SK-N-DZ (cell line): Measurements from ENCODE around the gene ITIH1.

Experiments used
- DNase-seq: peaks from one replicate; pipeline ENCODE4 v3.0.0-alpha.2; 2015; ENCODE audit warnings: low spot score

ITIH1 gene

DNA sequence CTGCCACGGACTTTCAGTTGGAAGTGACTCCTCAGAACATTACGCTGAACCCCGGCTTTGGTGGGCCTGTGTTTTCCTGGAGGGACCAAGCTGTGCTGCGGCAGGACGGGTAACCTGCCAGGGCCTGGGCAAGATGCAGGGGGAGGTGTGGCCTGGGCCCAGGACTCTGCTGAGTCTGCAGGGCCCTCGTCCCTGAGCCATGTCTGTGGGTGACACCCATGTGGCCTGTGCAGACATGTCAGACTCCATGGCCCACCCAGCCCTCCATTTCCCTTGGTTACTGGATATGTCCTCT, 12.3 kb downstream of the ITIH1 start:
- no peak for DNase-seq

GRCh38 chr3:52790337-52790736, 12.9 kb downstream of the ITIH1 start:
- DNase-seq: no peak

- no peak for DNase-seq
Observed at GRCh38 chr3:52790741-52791140, 13.3 kb downstream of the ITIH1 start.

DNA sequence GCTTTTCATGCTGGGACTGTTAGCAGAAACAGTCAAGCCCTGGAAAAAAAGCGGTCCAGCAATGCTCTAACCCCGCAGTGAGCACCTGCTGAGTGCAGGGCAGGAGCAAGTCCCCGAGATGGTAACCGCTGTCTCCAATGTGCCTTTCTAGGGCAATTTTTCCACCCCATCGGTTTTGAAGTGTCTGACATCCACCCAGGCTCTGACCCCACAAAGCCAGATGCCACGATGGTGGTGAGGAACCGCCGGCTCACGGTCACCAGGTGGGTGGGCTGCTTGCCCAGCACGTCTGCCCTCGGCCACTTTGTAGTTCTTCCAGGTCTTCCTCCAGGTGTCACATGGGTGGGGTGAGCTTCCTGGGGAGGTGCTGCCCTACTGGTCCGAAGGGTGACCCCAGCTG, 14.0 kb downstream of the ITIH1 start:
- no peak for DNase-seq

DNA sequence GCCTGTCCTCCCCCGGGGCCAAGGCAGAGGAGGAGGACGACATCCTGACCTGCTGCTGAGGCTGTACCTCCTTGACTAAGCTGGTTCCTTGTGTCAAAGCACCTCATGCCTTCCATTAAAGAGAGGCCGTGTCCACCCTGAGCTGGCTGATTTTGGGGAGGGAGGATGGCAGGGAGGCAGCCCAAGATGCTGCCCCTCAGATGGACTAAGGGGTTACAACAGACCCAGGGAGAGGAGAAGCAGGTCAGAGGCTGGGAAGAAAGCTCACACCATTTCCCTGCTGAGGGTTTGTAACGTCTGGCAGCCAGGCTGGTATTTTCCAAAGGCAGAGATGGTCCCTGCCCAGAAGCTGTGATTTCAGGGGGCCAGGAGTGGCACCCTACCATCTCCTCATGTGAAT, 14.5 kb downstream of the ITIH1 start:
- no peak for DNase-seq

GRCh38 chr3:52792413-52792812, 15.0 kb downstream of the ITIH1 start:
- no peak for DNase-seq

GRCh38 chr3:52792961-52793695, 15.7 kb downstream of the ITIH1 start:
- DNase-seq: no peak

- no peak for DNase-seq
Observed at GRCh38 chr3:52793702-52794611, 16.6 kb downstream of the ITIH1 start.

DNA sequence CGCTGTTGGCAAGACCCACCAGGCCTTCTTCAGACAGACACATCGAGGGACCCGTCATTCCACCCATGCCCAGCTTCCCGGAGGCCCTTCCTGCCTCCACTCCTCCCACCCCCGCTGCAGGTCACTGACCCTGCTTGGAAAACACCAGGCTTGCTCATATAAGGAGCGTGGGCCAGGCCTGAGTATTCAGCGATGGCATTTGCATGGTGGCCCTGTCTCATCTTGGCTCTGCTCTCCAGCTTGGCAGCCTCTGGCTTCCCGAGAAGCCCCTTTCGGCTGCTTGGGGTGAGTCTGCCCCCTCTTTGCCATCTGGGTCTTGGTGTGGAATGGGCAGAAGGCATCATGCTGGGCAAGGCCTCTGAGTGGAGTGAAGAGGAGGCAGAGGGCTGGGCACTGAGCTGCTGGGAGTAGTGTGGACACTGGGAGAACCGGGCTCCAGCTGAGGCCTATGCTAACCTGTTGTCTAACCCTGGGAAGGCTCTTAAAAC, 17.3 kb downstream of the ITIH1 start, which contains the start of gene ITIH3:
Gene ITIH3 (plus strand): TSS at position 185 of the 488 bp plus-strand sequence. CDS start 8 bp downstream, at position 193.
- DNase-seq: no peak

GRCh38 chr3:52795298-52795900, 18.0 kb downstream of the ITIH1 start:
- no peak for DNase-seq

- DNase-seq: no peak
Observed at GRCh38 chr3:52796411-52796810, 19.0 kb downstream of the ITIH1 start.

DNA sequence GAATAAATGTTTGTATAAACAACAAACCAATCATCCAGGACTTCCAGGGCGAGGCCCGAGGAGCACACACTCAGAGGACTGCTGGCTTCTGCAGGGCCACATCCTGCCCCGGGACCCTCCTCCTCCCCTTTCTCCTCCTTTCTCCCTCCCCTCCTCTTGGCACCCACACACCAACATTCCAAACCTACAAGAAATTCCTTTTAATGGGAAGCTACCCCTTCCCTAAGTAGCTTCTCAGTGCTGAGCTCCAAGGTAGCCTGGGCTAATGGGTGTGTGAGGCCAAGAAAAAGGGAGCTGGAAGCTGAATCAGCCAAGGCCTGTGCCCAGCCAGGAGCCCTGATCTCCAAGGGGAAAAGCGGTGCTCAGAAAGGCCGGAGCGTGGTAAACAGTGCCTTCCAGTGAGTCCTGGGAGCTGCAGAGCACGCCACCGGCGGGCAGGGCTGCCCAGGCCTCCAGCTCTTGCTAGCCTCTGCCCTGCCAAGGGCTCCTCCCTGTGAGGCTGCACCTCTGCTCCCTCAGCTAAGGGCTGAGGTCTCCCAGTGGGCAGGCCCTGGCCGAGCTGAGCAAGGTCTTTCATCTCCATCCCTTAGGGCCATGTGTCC, 21.1 kb downstream of the ITIH1 start:
- no peak for DNase-seq

GRCh38 chr3:52798978-52799476, 21.6 kb downstream of the ITIH1 start:
- DNase-seq: no peak

DNA sequence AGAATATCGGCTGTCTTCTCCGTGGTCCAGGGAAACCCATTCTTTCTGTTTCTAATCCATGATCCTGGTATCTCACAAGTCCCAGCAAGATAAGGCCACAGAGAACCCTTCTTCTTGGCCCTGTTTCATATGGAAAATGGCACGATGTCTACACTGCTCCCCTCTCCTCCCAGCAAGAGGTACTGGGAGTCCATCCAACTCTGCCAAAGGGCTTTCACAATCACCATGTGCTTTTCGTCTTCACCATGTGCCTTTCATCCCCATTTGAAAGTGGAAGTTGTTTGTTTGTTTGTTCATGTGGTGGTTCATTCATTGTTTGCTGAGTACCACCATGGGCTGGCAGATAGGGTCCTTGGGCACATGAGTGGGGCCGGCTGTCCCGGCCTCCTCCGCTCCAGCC, 22.7 kb downstream of the ITIH1 start:
- no peak for DNase-seq

DNA sequence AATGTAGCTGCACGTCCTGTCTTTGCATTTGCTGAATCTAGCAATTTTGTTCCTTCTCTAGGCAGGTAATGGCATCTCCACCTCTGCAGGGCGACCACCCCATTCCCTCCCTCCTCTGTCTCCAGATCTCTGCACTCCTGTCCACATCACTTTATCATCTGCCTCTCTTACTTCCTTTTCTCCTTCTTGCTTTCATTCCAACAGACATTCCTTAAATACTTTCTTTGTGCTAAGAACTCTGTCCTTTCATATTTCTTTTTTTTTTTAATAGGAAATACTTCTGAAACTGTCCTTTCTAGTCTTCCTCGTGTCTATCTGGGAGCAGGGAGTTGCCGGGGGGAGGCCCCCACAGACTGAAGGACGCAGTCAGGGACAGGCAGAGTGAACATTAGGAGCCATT, 24.4 kb downstream of the ITIH1 start:
- DNase-seq: no peak

- no peak for DNase-seq
Observed at GRCh38 chr3:52805270-52806039, 28.1 kb downstream of the ITIH1 start.

DNA sequence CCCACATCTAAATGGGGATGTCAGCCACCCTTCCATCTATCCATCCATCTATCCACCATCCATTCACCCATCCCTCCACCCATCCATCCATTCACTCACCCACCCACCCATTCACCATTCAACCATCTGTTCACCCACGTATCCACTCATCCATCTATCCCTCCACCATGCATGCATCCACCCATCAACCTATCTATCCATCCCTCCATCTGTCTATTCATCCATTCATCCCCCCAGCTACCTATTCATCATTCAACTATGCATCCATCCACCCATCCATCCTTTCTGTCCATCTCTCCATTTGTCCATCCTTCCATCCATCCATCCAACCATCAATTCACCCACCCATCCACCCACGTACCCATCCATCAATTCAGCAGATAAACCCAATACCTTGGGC, 31.8 kb downstream of the ITIH1 start:
- DNase-seq: no peak

- no peak for DNase-seq
Observed at GRCh38 chr3:52809662-52810377, 32.4 kb downstream of the ITIH1 start.

- DNase-seq: no peak
Observed at GRCh38 chr3:52810923-52811322, 33.5 kb downstream of the ITIH1 start.

DNA sequence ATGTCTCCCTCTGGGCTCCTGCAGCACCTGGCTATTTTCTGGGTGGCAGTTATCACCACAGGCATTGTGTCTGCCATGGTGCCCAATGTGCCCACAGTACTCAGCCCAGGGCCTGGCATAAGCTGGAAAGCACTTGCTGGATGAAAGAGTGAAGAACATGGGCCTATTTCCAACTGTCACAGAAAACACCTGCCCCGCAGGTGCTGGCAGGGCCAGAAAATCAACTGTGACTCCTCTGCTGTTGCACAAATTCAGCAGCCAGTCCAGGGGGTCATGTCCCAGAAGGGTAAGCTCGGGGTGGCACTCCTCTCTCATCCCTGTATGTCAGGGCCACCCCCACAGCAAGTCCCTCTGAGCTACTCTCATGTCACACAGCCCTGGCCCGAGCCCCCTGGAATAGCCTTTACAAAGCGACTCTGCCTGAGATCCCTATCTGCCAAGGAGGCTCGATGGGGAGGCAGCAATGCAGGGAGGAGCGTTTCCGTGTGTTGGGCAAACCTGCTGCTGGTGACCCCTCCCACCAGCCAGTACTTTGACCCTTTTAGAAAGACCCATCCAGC, 34.1 kb downstream of the ITIH1 start:
- no peak for DNase-seq
